GM18861 (cell line): ENCODE results near the gene BCL10.
A peak's percentile ranks its signal among the peaks of the same experiment; 100 is the strongest.

Source experiments
- ATAC-seq: cut with Tn5 transposase; IDR thresholded peaks from one replicate; pipeline ENCODE4 v1.9.1; 2021; ENCODE audit not compliant: unreplicated experiment

Gene BCL10

DNA sequence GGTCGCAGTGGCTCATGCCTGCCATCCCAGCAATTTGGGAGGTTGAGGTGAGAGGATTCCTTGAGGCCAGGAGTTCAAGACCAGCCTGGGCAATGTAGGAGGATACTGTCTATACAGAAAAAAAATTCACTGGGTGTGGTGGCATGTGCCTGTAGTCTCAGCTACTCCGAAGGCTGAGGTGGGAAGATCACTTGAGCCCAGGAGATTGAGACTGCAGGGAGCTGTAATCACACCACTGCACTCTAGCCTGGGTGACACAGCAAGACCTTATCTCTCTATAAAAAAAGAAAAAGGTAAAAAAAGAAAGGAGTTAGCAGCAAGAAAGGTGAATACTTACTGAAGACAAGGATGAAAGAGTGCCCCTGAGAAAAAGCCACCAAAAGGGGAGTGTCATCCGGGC lies 23.7 kb upstream of the BCL10 start:
- ATAC-seq = no peak

DNA sequence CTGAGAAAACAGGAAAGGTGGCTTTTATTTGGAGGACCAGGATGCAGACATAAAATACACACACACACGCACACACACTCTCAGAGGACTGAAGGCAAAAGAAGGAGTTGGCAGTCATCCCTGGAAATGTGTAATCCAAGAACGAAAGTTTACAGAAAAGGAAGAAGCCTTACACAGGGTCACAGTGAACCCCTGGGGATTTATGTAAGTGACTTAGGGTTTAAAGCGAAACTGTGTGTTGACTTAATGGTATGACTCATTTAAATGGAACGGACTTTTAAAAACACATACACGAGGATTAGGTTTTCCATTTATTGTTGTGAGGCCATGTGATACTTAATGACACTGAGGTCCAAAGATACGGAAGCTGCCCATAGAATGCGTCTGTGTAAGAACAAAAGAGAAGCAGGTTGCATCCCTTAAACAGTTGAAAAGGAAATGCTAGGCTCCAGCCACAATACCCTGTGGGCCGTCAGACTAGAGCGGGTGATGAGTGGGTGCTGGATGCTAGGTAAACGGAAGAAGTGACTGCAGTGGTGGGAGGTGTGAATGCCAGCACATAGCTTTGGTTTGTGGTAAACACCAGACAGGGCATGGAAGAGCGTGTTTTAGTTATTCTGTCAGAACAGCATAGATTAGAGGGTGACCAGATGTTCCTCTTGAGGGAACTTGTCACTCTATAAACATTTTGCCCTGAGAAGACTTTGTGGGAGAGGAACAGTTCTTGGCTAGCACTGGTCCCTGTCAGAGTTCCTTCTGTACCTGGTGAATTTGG lies 21.6 kb upstream of the BCL10 start:
- peak; percentile 87 for ATAC-seq

DNA sequence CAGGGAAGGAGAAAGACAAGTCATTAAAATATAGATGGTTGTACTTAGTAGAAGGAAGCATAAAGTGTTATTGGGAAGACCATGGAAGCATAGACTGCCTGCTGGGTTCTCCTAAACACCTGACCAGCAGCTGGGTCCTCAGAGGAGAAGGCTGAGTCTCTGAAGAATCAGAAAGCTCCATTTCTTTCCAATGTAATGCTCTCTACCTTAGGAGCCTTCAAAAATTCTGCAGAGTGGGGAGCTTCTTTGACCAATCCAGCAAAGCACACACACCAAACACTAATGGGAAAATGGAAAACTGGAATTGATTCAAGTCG lies 21.1 kb upstream of the BCL10 start:
- ATAC-seq = no peak

DNA sequence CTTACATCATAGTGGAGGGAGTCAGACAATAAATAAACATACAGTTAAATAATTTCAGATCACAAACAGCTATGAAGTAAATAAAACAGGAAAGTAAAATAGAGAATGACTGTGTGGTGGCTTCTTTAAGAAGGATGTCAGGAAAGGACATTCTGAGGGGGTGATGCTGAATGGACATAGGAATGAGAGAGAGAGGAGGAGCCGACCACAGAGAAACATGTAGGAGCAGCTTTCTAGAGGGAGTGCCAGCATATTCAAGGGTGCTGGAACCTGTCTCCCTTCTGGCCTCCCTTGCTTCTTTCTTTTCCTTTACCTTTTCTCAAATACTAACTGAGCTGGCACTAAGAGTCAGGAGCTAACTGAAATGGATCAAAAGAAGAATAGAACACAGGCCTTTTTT lies 20.5 kb upstream of the BCL10 start:
- no peak for ATAC-seq

DNA sequence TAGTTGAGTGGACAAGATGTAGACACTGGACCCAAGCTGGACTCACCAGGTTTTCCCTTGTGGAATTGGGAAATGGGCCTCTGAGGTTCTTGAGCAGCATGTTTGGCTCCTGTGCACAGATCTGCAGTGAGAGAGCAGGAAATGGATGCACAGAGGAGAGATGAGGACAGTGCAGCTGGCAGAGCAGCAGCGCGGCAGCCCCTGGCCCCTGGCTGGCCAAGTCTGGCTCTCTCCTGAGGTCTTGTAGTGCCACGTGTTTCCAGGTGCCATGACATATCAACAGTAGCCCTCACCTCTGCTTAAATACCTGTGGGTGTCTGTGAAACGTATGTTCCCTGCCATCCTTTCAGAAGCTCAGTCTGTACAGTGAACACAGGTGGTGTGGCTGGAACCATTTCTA lies 19.2 kb upstream of the BCL10 start:
- no peak for ATAC-seq

DNA sequence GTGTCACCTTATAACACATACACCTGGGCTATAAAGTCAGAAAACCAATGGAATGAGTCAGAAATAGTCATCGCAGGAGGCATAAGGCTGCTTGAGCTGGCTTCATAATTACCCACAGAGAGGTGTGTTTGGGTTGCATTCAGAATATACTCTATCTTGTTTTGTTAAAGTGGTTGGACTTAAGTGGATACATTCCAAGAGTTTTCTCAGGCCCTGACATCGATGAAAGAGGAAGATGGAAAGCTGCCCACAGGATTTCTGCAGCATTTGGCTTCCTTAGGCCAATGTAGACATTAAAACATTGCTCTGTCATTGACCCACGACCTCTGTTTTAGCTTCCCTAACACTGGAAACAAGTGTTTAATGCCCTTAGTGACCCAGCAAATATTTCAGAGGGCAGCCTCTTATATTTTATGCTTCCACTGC lies 18.6 kb upstream of the BCL10 start:
- no peak for ATAC-seq

DNA sequence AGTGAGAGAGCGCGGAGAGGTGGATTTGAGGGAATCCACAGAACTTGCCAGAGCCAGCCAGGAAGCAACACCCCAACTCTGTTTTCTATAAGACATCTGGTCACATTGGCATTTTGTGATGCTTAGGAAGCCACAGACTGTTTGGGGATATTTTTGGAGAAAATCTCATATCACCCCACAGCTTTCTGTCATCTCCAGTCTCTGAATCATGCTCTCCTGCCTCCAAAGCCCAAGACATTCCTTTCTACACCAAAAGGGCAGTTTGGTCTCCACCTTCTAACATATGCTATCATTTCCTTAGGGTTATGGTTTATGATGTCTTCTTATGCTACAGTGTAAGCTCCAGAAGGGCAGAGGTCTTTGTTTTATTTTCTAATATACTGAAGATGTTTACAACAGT lies 14.4 kb upstream of the BCL10 start:
- no peak for ATAC-seq

DNA sequence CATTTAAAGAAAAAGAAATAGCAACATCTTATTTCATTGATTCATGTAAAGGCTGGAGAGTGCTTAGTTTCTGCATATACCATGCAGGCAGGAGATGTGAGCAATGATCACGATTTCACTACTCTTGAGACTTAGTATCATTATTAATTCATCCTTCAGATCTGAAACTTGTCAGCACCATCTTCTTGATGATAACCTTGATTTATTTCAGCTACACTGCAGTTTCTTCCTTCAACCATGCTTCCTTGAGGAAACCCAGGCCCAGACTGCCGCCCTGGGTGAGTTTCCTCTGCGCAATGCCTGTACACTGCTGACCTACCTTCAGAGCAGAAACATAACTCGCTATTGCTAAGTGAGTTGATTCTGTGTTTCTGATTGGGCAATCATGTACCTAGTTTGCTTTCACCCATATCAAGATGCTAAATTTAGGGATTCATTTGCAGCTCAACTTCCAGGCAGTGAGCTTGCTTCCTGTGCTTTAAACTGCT lies 13.5 kb upstream of the BCL10 start:
- ATAC-seq = no peak

DNA sequence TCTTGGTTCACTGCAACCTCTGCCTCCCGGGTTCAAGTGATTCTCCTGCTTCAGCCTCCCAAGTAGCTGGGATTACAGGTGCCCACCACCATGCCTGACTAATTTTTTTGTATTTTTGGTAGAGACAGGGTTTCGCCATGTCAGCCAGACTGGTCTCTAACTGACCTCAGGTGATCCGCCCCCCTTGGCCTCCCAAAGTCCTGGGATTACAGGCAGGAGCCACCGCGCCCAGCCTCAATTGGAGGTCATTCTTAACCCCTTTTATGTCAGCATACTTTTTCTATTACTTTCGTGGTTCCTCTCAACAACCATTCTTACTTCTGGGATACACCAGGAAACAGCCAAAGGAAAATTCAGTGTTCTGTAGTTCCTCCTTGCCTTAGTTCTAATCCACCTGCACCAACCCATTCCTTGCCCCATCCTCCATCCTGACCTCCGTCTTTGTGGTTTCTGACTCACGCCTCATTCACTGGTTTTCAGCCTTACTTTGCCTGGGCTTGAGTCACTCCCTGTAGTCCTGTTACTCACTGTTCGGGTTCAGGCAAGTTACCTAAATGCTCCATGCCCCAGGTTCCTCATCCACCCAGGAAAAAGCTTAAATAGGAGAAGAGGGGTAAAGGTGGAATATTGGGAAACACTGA lies 12.9 kb upstream of the BCL10 start:
- ATAC-seq = no peak

DNA sequence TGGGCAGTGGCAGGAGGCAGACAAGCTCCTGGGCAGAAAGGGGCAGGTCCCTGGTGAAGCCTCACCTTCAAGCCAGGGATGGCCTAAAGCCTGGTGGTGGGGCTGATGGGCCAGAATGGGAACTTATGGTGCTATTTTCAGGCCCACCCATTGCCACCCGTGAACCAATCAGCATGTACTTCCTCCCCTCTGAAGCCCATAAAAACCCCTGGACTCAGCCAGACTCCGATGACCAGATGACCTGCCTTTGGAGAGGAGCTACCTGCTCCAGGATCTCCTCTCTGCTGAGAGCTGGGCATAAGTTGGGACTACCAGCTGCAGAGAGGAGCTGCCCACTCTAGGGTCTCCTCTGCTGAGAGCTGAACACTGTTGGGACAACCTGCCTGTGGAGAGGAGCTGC lies 7.8 kb upstream of the BCL10 start:
- no peak for ATAC-seq

DNA sequence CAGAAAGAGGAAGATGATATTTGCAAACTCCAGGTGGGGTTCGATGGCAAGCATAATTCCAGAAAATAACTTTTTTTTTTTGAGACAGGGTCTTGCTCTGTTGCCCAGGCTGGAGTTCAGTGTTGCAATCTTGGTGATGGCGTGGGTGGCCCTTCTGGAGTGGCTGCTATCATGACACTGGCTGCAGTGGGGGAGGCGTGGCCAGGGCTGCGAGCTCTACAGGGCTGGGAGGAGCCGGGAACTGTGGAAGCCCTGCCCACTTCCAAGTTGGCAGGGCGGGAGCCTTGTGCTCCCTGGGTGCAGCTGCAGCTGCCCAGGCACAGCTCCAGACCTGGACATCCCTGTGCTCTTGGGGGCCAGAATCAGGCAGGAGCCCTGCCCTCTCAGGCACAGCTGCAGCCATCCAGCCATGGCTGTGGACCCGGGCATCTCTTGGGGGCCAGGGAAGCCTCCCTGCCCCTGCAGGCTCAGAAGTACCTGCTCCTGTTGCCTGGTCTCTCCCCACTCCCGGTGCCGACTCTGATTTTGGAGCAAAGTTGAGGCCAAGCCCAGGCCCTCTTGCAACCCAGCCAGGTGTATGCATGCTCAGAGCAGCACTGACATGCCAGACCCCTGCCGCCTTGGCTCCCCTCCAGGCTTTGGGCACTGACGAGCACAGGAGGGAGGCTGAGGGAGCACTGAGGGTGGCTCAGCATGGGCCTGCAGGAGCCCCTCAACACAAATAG lies 7.2 kb upstream of the BCL10 start:
- no peak for ATAC-seq

DNA sequence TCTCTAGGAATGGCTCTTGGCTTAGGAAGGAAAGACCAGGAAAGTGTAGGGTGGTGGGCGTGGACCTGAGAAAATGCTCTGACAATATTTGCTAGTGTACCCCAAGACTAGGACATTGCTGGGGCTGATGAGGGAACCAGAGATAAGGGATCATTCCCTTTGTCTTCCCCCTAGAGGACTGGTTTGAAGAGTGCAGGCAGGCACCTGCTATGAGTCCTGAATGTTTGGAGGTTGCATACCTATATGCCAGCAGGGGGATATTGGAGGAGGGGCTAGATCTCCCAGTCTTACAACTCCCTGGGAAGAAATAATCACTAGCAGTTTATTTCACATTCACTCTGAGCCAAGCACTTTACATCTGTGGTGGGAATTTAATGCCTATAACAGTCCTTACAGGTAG lies 6.0 kb upstream of the BCL10 start:
- ATAC-seq = no peak

DNA sequence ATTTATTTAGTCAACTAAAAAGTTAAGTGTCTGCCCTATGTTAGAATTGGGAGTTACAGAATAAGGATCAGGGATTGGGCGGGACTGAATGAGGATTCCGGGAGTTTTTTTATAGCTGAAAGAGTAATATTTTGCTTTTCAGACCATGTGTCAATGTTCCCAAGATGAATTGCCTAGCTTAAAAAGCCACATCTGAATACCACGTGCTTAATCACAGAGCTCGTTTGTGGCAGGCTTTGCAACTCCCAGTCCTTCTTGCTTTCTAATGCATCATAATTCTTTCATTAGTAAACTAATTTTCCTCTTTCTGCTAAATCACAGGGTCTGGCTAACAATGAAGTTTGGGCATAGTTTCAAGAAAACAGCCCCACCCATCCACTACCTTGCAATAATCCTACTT lies 4.2 kb upstream of the BCL10 start:
- no peak for ATAC-seq

DNA sequence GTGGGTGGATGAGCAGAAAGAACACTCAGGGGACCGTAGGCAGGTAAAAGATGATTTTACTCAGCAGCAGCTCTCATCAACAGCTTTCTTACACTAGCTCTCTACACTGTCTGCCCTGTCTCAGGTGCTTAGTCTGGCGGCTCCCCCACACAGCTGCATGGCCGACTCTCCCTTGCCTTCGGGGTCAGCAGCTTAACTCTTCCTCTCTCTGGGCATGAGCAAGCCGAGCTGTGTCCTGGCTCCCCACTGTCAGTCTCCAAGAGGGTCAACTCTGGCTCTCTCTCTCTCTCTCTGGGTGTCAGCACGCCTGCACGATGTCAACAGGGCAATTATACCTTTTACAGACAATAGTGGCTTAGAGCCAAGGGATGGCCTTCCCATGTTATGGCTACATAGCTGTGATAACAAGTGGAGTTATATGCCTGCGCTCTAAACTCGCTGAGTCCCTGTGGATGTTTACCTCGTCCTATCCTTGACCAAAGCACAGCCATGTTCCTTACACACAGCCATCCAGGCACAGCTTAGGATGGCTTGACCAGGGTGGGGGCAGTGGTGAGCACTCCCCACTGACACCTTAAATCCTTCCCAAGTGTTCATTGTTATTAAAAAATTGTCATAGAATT lies 3.1 kb upstream of the BCL10 start:
- no peak for ATAC-seq

DNA sequence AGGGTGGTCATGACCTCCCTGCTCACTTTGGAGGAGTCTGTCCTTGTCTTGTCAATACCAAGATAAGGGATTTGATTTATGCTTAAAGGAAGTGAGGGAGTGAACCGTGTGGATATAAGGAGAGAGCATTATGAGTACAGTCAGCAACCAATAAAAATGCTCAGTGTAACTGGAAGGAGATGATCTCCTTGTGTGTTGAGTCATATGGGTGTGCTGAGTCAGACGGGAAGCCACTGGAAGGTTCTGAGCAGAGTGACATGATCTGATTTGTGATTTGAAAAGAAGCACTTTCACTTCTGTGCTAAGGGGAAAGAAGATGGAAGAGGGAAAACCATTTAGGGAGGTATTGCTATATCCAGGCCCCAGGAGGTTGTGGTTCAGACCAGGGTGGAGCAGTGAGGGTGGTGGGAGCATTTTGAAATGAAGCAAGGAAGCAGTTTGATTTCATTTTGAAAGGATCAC lies 2.5 kb upstream of the BCL10 start:
- ATAC-seq = no peak

DNA sequence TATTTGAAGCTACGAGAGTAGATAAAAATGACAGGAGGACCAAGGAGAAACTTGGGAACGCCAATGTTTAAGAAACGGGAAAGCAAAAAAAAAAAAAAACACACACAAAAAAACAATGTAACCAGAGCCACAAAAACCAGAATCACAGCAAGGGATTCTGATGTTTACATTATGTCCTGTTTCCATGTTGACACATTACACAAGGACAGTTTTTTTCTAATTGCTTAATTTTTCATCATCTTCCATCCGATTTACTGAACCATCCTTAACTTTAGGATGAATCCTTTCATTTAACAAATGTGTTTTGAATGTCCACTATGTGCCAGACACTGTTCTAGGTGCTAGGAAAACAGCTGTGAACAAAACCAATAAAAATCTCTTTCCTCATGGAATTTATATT lies 1.4 kb upstream of the BCL10 start:
- no peak for ATAC-seq

DNA sequence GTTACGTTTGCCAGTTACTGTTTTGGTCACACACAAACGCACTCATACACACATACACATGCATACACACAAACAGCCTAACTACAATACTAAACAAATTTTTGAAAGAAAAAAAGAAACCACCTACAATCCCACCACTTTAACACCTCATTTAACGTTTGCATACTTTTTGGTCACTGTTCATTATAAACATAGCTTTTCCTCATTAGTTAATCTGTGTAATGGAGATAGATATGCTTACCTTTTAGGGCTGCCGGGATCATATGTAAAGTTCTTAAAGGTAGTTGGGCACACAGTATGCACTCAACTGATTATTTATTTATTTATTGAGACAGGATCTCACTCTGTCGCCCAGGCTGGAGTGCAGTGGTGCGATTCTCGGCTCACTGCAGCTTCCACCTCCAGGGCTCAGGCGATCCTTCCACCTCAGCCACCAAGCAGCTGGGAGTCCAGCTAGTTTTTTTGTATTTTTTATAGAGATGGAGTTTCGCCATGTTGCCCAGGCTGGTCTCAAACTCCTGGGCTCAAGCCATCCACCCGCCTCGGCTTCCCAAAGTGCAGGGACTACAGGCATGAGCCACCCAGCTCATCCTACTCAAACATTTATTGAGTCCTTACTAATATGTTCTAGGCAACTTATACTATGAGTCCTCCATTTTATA lies 677 bp upstream of the BCL10 start:
- ATAC-seq = no peak

DNA sequence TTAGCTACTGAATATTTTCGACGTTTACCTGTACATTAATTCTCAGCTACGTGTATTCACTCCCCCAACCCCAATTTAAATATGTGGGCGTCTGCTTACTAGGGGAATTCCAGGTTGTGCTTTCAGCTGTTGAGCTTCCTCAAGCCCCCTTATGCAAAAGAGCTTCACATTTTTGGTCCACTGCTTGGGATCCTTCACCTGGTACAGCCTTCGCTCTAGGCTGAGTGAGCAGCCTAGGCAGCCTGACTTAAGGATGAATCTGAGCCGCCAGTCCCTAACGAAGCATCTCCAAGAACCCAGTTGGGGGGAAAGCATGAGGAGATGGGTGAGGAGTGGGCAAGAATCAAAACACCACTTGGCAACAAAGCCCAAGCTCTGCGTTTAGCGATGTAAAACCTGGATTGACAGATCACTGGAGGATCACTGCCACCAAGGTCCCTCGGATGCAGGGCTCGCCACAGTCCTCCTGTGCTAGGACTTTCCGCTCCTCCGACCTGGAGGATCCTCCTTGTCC lies 674 bp downstream of the BCL10 start:
- no peak for ATAC-seq

DNA sequence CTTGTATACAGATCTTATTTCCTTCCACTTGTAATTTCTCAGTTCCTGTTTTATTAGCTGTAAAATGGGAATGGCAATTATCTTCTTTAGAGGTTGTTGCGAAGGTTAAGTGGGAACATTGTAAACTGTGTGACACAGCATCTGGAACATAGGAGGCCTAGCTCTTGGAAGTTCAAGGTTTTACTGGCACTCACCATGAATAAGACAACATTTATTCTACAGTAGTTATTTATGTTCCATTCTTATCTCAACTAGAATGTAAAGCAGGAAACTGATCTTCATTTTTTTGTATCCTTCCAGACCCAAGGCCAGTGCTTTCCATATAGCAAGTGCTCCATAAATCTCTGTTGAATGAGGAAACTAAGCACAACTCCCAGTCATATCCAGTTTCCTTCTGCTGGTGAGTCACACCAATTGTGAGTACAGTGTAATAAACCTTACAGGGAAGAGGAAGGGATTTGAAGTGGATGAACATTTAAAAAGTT lies 1.4 kb downstream of the BCL10 start:
- ATAC-seq = no peak

DNA sequence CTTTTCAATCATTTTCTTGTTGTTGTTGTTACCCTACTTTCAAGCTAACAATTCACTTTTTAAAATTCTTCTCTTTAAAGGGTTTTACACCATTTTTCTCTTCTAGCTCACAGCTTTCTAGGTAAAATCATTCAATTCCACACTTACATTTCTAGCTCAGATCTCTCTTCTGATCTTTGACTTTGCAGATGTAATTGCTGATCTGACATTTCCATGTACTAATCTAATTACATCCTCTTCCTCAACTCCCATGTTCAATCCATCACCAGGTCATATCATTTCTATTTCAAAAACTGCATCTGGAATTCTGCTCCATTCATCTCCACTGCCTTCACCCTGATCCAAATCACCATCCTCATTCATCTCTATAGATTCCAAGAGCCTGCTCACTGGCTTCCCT lies 3.0 kb downstream of the BCL10 start:
- ATAC-seq = no peak
